GM12801 (cell line): ENCODE results near the gene RPP30.

Experiments
- TF ChIP-seq, protein P1 (sequence below): IDR thresholded peaks from one replicate; pipeline ENCODE4 v1.5.1; 2011; ENCODE audit warnings: control low read depth; ENCODE audit not compliant: insufficient read length; ENCODE audit errors: extremely low read depth

The RPP30 gene

DNA sequence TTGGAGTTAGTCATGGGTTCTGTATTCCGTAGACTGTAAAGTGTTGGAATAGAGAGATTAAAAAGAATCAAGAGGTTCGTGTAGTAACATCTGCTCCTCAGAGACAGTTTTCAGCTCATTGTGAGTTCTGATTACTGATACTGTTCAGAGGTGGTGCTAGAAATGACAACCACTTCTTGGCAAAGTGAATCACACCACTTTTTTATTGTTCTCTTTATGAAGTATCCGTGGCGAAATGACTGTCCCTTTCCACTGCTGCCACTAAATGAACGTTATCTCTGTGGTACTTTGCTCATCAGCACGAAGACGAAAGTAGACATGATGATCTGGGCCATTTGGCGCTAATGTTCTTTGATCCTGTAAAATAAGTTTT is 860 bp downstream of the RPP30 start:
- TF ChIP-seq, protein P1, sequence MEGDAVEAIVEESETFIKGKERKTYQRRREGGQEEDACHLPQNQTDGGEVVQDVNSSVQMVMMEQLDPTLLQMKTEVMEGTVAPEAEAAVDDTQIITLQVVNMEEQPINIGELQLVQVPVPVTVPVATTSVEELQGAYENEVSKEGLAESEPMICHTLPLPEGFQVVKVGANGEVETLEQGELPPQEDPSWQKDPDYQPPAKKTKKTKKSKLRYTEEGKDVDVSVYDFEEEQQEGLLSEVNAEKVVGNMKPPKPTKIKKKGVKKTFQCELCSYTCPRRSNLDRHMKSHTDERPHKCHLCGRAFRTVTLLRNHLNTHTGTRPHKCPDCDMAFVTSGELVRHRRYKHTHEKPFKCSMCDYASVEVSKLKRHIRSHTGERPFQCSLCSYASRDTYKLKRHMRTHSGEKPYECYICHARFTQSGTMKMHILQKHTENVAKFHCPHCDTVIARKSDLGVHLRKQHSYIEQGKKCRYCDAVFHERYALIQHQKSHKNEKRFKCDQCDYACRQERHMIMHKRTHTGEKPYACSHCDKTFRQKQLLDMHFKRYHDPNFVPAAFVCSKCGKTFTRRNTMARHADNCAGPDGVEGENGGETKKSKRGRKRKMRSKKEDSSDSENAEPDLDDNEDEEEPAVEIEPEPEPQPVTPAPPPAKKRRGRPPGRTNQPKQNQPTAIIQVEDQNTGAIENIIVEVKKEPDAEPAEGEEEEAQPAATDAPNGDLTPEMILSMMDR, result no peak

DNA sequence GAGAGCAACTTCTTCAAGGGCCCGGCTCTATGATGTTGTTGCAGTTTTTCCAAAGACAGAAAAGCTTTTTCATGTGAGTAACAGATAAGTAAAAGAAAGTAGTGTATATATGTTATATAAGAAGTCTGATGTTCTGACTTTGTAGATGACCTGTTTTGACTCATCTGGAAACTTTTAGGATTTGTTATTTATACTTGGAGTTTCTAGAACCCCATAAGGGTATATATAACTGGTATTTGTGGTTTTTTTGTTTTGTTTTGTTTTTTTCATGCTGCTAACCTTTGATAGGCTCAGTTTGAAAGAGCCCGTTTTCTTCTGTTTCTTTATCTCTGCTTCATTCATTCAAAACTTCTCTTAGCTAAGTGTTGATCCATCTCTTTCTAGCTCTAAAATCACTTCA is 7.3 kb downstream of the RPP30 start:
- TF ChIP-seq, protein P1, result no peak

DNA sequence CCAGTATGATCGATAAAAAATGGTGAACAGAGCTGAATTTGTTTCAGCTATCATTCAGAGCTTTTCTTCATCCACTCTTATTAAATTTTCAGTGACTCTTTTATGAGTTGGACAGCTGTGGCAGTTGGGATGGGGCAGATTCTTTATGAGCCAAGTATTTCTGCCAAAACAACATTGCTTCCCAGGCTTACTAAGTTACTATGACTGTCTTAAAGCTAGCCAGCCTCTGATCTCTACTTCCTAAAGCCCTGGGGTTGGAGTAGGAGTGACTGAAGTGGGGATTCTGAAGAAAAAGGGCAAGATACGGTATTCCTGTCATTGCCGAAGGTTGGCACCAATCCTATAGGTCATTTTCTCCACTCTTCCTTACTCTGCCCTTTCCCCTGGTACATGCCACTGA is 12.7 kb downstream of the RPP30 start:
- TF ChIP-seq, protein P1, result no peak

DNA sequence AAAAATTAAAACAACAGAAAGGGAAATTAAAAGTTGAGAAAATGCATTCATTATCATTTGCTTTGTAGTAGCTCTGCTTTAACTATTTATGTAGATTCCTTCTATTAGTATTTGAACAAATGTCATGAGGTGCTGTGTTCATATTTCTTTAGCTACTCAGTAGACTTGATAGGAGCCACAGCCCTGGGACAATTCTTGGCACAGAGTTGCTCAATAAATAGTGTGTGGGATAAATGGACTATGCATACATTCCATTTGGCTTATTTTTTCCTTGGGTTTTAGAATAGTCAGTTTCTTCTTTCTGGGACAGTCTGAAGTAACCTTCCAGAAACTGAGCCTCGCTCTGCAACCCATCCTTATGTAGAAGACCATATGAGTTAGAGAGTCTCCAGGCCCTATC is 13.4 kb downstream of the RPP30 start:
- TF ChIP-seq, protein P1, result no peak

DNA sequence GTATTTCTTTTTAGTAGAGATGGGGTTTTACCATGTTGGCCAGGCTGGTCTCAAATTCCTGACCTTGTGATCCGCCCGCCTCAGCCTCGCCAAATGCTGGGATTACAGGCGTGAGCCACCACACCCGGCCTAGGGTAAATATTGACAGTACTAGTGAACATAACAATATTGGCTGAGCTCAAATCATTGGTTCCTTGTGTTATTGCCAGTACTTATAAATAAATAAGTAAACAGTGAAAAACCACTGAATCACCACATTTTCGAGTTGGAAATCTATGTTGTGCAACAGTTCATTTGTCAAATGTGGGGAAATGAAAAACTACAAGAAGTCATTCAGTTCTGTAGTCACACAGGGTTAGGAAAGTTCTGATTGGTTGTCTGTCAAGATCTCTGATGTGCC is 15.8 kb downstream of the RPP30 start:
- TF ChIP-seq, protein P1, result no peak

DNA sequence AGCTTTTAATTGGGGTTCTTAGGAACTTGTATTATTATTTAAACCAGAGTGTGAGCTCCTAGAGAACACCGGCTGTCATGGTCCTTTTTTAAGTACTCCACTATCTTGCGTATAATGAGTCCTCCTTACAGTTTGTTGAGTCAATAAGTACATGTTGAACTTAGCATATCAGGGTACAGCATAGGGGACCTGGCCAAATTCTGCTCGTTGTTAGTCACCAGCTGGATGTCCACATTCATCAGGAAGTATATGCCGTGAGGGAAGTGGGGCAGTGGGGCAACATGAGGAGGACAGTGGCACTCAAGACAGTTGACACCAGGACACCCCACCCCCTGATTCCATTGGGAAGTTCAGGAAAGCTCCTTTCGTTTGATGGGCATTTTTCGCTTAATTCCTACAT is 16.6 kb downstream of the RPP30 start:
- TF ChIP-seq, protein P1, result no peak

DNA sequence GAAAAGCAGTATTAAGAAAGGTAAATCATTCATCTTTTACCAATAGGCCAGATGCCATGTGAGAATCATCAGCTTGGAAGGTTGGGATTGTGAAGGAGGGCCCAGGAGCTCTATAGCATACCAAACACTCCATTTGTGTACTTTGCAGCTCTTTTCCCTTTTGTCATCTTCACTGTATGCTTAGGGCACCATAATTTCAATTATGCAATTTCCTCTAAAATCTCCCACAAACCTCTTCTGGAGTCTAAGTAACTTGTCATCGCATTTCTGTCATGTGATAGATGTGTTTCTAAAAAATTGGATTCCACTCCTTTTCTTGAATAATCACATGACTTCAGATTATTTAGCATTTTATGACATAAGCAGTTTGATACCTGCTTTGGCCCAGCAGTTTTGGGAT is 17.9 kb downstream of the RPP30 start:
- TF ChIP-seq, protein P1, result no peak

DNA sequence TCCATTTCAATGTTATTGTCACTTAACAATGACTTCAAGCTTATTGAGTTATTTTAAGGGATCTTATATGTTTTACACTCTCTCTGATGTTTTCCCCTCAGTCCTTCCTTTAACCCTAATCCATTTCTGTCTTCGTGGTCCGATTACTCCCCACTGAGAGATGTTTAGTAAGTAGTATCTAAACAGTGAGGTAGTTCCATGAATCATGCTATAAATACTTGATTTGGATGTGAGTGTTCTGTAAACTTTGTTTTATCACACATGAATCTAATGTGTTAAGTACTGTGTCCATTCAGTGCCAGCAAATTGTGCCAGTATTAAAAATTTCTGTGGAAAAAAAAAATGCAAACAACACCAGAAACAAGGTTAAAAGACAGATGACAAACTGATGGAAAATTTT is 18.6 kb downstream of the RPP30 start:
- TF ChIP-seq, protein P1, result no peak
